Measurements from ENCODE around the gene COL4A6. TPM values are rescaled to one million over a fixed set of nuclear protein-coding genes. Genes with fewer than 3 reads are reported as not detected.
"Not testable (repeated sequence)": the region's sequence is repeated elsewhere in the genome, so short reads cannot be mapped to it uniquely, and the experiment has no call there.

The COL4A6 gene
- total RNA-seq (9.6 and 12.9 TPM in 2 replicates), polyA plus RNA-seq (4.0 and 6.9 TPM in 2 replicates)

- Histone ChIP-seq H3K4me1 (ENCODE audit: insufficient read depth) (no peaks in the 10 kb centered on the region), H3K9me2 (replicated peaks; ENCODE audit: insufficient read depth) (no peaks in the 10 kb centered on the region), H3K4me2 (peak within 1 kb of the TSS; percentile 78), H3K27ac (peak within 1 kb of the TSS; percentile 91), H3K79me2 (peaks cover 32% of the 10 kb centered on the region), H3K9me3 (ENCODE audit: low read depth) (no peaks in the 10 kb centered on the region), H2AFZ (peak within 1 kb of the TSS; percentile 84), H3K36me3 (replicated peaks; ENCODE audit: insufficient read depth, low read depth) (no peaks in the 10 kb centered on the region), H3K4me3 (peak within 1 kb of the TSS; percentile 48), H4K20me1 (ENCODE audit: insufficient read depth, poor library complexity, severe bottlenecking) (no peaks in the 10 kb centered on the region), H3K27me3 (no peaks in the 10 kb centered on the region)
- peak; percentile 47 for DNase-seq (ENCODE audit: low spot score)
- WGBS (ENCODE audit: low lambda C conversion rate, missing lambda C conversion rate), result 31% methylated on average over 16 of the region's 16 CpGs
- no peak for TF ChIP-seq EZH2phosphoT487 (IDR thresholded peaks at IDR 0.05; ENCODE audit: low read depth, severe bottlenecking, unreplicated experiment)
Observed at GRCh38 chrX:108438110-108438623, at the start of gene COL4A6. COL4A6 (minus strand) TSS chrX:108438422; CDS start chrX:108438196, 226 bp downstream.

GRCh38 chrX:108485960-108486359 is 47.7 kb upstream of the COL4A6 start:
- Histone ChIP-seq H3K4me3 (no peak overlapping the region), H3K4me1 (ENCODE audit: insufficient read depth) (no peaks in the 10 kb centered on the region), H3K79me2 (peaks cover 3% of the 10 kb centered on the region), H4K20me1 (ENCODE audit: insufficient read depth, poor library complexity, severe bottlenecking) (no peaks in the 10 kb centered on the region), H3K9me3 (ENCODE audit: low read depth) (peaks cover 4% of the 10 kb centered on the region), H3K27ac (no peak overlapping the region), H3K9me2 (replicated peaks; ENCODE audit: insufficient read depth) (no peaks in the 10 kb centered on the region), H2AFZ (no peak overlapping the region), H3K36me3 (replicated peaks; ENCODE audit: insufficient read depth, low read depth) (no peaks in the 10 kb centered on the region), H3K27me3 (no peaks in the 10 kb centered on the region), H3K4me2 (no peak overlapping the region)
- WGBS (ENCODE audit: low lambda C conversion rate, missing lambda C conversion rate), result 73% methylated on average over 2 of the region's 2 CpGs
- TF ChIP-seq EZH2phosphoT487 (IDR thresholded peaks at IDR 0.05; ENCODE audit: low read depth, severe bottlenecking, unreplicated experiment), result no peak
- TF ChIP-seq EZH2 (IDR thresholded peaks at IDR 0.05; ENCODE audit: borderline replicate concordance), result no peak
- TF ChIP-seq, protein P1, sequence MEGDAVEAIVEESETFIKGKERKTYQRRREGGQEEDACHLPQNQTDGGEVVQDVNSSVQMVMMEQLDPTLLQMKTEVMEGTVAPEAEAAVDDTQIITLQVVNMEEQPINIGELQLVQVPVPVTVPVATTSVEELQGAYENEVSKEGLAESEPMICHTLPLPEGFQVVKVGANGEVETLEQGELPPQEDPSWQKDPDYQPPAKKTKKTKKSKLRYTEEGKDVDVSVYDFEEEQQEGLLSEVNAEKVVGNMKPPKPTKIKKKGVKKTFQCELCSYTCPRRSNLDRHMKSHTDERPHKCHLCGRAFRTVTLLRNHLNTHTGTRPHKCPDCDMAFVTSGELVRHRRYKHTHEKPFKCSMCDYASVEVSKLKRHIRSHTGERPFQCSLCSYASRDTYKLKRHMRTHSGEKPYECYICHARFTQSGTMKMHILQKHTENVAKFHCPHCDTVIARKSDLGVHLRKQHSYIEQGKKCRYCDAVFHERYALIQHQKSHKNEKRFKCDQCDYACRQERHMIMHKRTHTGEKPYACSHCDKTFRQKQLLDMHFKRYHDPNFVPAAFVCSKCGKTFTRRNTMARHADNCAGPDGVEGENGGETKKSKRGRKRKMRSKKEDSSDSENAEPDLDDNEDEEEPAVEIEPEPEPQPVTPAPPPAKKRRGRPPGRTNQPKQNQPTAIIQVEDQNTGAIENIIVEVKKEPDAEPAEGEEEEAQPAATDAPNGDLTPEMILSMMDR (IDR thresholded peaks at IDR 0.05; ENCODE audit: poor library complexity), result no peak
- DNase-seq (ENCODE audit: low spot score), result no peak

GRCh38 chrX:108484251-108484650 is 46.0 kb upstream of the COL4A6 start:
- Histone ChIP-seq H3K4me2 (no peak overlapping the region), H3K9me3 (ENCODE audit: low read depth) (peaks cover 4% of the 10 kb centered on the region), H3K4me3 (no peak overlapping the region), H2AFZ (no peak overlapping the region), H3K4me1 (ENCODE audit: insufficient read depth) (no peaks in the 10 kb centered on the region), H4K20me1 (ENCODE audit: insufficient read depth, poor library complexity, severe bottlenecking) (no peaks in the 10 kb centered on the region), H3K36me3 (replicated peaks; ENCODE audit: insufficient read depth, low read depth) (no peaks in the 10 kb centered on the region), H3K27me3 (no peaks in the 10 kb centered on the region), H3K79me2 (peaks cover 3% of the 10 kb centered on the region), H3K27ac (no peak overlapping the region), H3K9me2 (replicated peaks; ENCODE audit: insufficient read depth) (no peaks in the 10 kb centered on the region)
- no peak for DNase-seq (ENCODE audit: low spot score)
- TF ChIP-seq, protein P1 (IDR thresholded peaks at IDR 0.05; ENCODE audit: poor library complexity), result no peak
- no peak for TF ChIP-seq EZH2phosphoT487 (IDR thresholded peaks at IDR 0.05; ENCODE audit: low read depth, severe bottlenecking, unreplicated experiment)
- no peak for TF ChIP-seq EZH2 (IDR thresholded peaks at IDR 0.05; ENCODE audit: borderline replicate concordance)
- 83% methylated on average over 3 of the region's 3 CpGs for WGBS (ENCODE audit: low lambda C conversion rate, missing lambda C conversion rate)

- H3K4me3 ChIP-seq; DNase-seq (ENCODE audit: low spot score); H3K79me2 ChIP-seq; H2AFZ ChIP-seq; H3K27me3 ChIP-seq; H4K20me1 ChIP-seq (ENCODE audit: insufficient read depth, poor library complexity, severe bottlenecking); H3K9me2 ChIP-seq (replicated peaks; ENCODE audit: insufficient read depth); H3K4me1 ChIP-seq (ENCODE audit: insufficient read depth); H3K36me3 ChIP-seq (replicated peaks; ENCODE audit: insufficient read depth, low read depth); H3K9me3 ChIP-seq (ENCODE audit: low read depth); H3K4me2 ChIP-seq; H3K27ac ChIP-seq: not testable (repeated sequence)
- 80% methylated on average over 6 of the region's 6 CpGs for WGBS (ENCODE audit: low lambda C conversion rate, missing lambda C conversion rate)
Observed at GRCh38 chrX:108481528-108481927, 43.3 kb upstream of the COL4A6 start.

Measured in hepatocyte (in vitro differentiated cells).